SK-MEL-5 (cell line): Measurements from ENCODE around the gene AMH. TPM values are rescaled to one million over a fixed set of nuclear protein-coding genes. Genes with fewer than 3 reads are reported as not detected.

Experiments used
- DNase-seq: peaks from one replicate; pipeline ENCODE4 v3.0.0-alpha.2; 2016; ENCODE audit warnings: low read depth, low spot score
- in situ Hi-C: cut with HindIII; loops from 2 replicates; pipeline ENCODE4 v1.10.0; 2016; ENCODE audit warnings: low sequenced_read_pairs, high pct_unique_total_duplicates, low pct_unique_long_range_greater_than_20kb
- small RNA-seq, 2 experiments: library from RNA; depleted of rRNA; stranded (forward); fragments of <200 nt; gene quantifications; one replicate each; pipeline ENCODE3, GENCODE V24; 2014
- total RNA-seq: library from RNA; depleted of rRNA; stranded (reverse); fragments of >200 nt; shearing (Covaris generic); gene quantifications from 2 replicates; pipeline ENCODE4 v1.2.3, GENCODE V29; 2014; rRNA removed

Gene AMH
- total RNA-seq, 1 experiment from 2014 or later, result 1.5 TPM

DNA sequence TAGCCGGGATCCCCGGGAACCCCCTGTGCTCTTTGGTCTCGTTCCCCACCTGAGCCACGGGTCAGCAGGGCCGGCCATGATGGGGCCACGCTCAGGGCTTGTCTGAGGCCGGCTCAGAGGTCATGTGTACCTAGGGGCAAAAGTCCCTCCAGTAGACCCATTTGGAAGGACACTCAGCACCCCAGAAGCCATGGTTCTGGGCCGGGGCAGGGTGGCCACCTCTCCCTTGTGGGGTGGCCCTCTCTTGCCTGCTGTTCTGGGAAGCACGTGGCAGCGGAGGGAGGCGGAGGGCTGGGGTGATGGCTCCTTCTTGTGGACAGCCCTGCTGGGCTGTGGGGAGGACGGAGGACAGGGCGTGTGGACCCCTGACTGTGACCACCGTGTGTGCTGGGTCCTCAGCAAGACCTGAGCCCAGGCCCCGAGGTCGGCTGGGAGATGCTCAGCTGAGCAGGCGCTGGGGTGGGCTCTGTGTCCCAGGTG is 39.3 kb downstream of the AMH start:
- in situ Hi-C loops, result no loop called here
- no peak for DNase-seq

DNA sequence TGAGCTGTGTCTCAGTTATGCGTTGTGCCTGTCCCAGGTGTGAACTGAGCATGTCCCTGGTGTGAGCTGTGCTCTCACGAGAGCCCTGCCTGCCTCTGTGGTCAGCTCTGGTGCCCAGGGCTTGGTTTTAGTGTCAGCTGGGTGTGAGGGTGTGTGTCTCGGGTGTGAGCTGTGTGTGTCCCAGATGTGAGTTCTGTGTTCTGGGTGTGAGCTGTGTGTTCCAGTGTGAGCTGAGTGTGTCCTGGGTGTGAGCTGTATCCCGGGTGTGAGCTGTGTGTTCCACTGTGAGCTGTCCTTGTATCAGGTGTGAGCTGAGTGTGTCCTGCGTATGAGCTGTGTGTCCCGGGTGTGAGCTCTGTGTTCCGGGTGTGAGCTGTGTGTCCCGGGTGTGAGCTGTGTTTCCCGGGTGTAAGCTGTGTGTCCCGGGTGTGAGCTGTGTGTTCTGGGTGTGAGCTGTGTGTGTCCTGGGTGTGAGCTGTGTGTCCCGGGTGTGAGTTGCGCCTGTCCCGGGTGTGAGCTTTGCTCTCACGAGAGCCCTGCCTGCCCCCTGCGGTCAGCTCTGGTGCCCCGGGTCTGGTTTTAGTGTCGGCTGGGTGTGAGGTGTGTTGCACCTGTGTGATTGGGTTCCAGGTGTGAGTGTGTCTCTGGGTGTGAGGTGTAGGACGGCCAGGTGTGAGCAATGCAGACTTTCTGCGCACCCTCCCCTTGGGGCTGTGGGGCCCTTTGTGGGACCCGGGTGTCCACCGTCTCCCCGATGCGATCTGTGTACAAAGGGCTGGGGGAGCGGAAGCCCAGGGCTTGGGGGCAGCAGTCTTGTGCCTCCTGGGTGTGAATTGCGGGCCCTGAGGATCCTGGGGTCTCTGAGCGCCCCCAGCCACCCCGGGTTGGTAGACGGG is 39.9 kb downstream of the AMH start:
- DNase-seq, result no peak
- in situ Hi-C loops, result no loop called here

DNA sequence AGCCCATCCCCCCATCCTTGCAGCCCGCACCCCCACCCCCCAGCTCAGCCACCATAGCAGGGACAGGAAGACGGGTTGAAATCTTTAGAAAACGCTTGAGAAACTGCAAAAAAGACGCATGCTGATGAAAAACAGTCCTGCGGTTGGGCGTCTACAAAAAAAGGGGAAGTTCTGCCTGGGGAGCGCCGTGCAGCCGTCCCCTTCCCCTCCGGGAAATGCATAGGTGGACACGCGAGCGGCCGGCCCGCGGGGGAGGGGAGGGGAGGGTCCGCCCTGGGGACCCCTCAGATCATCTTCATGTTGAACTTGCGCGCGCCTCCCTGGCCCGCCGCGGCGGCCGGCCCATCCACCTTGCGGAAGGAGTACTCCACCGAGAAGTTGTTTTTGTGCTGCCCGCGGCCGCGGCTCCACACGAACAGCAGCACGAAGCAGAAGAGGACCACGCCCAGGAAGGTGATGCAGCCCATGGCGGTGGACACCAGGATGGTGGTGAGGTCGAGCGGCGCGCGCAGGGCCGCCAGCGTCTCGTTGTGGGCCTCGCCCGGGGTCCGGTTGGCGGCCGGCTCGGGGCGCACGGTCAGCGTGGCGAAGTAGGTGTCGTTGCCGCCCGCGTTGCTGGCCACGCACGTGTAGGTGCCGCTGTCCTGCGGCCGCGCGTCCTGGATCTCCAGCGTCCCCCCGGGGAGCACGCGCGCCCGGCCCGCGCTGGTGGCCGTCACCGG is 40.8 kb downstream of the AMH start:
- DNase-seq, result no peak
- in situ Hi-C loops, result no loop called here

DNA sequence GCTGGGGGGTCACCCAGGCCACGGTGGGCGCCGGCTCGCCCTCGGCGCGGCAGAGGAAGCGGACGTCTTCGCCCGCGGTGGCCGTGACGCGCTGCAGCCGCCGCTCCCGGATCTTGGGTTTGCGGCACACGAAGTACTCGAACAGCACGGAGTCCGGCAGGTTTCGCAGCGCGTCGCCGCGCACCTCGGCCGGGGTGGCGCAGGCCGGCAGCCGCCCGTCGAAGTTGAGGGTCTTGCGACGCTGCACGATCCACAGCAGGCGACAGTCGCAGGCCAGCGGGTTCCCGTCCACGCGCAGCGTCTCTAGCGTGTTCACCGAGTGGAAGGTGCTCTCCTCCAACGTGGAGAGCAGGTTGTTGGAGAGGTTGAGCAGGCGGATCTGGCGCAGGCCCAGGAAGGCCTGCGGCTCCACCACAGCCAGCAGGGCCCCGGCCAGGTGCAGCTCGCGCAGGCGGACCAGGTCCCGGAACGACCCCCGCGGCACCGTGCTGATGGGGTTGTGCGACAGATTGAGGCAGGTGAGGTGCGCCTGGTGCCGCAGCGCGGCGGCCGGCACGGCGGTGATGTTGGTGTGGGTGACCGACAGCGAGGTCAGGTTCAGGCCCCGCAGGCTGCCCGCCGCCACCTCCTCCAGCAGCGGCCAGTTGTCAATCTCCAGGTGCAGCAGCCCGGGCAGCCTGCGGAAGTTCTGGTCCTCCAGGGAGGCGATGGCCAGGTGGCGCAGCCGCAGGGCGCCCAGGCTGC is 41.5 kb downstream of the AMH start:
- in situ Hi-C loops, result no loop called here
- DNase-seq, result no peak

DNA sequence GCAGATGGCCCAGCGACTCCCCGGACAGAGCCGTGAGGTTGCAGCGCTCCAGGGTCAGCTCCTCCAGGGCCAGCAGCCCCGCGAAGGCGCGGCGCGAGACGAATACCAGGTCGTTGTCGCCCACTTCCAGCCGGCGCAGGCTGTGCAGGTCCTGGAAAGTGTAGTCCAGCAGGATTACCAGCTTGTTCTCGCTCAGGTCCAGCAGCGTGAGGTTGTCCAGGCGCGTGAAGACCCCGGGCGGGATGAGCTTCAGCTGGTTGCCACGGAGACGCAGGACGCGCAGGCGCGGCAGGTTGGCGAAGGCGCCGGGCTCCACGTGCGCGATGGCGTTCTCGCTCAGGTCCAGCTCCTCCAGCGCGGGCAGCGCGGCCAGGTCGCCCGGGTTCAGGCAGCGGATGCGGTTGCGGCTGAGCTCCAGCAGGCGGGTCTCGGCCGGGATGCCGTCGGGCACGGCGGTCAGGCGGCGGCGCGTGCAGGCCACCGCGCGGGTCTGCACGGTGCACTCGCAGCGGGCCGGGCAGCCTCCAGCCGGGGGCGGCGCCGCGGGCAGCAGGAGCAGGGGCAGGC is 42.1 kb downstream of the AMH start:
- in situ Hi-C loops, result no loop called here
- no peak for DNase-seq

DNA sequence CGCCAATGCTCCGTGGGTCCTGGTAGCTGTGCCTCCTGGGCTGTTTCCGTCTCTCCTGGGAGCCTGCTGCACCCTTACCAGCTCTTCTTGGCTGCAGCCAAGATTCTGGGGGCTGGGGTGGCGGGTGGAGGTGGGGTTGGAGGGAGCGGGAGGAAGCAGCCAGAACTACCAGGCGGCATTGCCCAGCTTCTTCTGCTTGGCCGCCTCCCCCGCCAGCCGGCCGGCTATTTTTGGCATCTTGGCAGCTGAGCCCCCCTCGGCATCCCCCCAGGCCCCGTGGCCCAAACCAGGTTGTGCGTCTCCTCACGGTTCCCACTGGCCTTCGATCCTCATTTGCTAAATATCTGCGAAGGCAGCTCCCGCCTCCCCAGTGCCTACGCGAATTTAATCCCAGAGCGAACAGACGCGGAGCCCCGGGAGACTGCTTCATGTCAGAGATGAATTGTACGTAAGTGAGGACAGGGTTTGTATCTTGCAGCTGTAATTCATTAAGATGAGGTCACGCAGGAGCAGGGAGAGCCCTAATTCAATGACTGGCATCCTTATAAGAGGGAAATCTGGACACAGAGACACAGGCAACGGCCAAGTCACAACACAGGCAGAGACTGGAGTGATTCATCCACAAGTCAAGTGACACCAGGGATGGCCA is 45.7 kb downstream of the AMH start:
- in situ Hi-C loops, result no loop called here

DNA sequence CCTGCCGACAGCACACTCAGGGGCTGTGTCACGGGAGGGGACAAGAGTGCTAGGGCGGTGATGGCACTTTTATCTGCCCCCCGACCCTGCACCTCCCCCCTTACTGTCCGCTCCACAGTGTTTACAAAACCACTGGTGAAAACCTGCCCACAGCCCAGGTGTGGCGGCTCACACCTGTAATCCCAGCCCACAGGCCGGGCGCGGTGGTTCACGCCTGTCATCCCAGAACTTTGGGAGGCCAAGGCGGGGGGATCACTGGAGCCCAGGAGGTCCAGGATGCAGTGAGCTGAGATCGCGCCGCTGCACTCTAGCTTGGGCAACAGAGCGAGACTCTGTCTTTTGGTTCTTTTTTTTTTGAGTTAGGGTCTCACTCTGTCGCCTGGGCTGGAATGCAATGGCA is 47.0 kb downstream of the AMH start:
- in situ Hi-C loops, result no loop called here
- no peak for DNase-seq

More for the DNA sequence above, 45.7 kb downstream of the AMH start:
- no peak for DNase-seq

DNA sequence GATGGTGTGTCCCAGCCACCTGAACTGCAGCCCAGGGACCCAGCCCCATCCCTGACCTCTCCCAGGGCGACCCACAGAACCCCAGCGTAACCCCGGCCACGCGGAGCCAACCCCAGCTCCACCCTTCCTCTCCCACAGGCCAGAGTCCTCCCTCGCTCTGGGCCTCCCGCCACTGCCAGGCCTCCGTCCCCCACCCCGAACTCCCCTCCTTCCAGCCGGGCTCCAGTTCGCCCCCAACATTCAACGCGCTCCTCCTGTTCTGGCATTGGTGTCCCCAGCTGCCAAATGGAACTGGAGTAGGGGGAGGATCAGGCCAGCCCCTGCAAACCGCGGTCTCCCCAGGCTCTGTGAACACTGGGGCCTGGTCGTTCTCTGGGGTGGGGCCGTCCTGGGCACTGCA is 51.4 kb downstream of the AMH start:
- in situ Hi-C loops, result no loop called here
- no peak for DNase-seq

Small RNAs within 50 kb of the gene (small RNA-seq; reads per million reads assigned to genes)
- gene MIR1227, result 0 reads per million in 2 experiments

Other genes with a start within 250 kb of the AMH start
- 30.2 and 34.5 TPM in 2 replicates for gene BTBD2, start 233.6 kb upstream of the AMH start, total RNA-seq
- 19.1 and 22.2 TPM in 2 replicates for gene MKNK2, start 198.1 kb upstream of the AMH start, total RNA-seq
- 5.0 and 5.1 TPM in 2 replicates for gene MOB3A, start 153.0 kb upstream of the AMH start, total RNA-seq
- gene IZUMO4, start 152.4 kb upstream of the AMH start, total RNA-seq, result 0.40 TPM in 1 of 2 replicates, not detected in the other
- 114 and 131 TPM in 2 replicates for gene AP3D1, start 97.8 kb upstream of the AMH start, total RNA-seq
- gene DOT1L, start 85.4 kb upstream of the AMH start, total RNA-seq, result 2.1 and 3.8 TPM in 2 replicates
- 44.5 and 45.8 TPM in 2 replicates for gene PLEKHJ1, start 13.0 kb upstream of the AMH start, total RNA-seq
- 14.6 and 15.6 TPM in 2 replicates for gene SF3A2, start 12.5 kb upstream of the AMH start, total RNA-seq
- gene JSRP1, start 7.1 kb downstream of the AMH start, total RNA-seq, result 0.19 and 0.29 TPM in 2 replicates
- not detected in 2 replicates for gene PEAK3, start 32.9 kb downstream of the AMH start, total RNA-seq
- 0.08 TPM in 1 of 2 replicates, not detected in the other for gene LINGO3, start 58.8 kb downstream of the AMH start, total RNA-seq
- 121 and 128 TPM in 2 replicates for gene LSM7, start 79.3 kb downstream of the AMH start, total RNA-seq
- 8.2 and 8.8 TPM in 2 replicates for gene SPPL2B, start 79.4 kb downstream of the AMH start, total RNA-seq
- not detected in 2 replicates for gene TMPRSS9, start 110.9 kb downstream of the AMH start, total RNA-seq
- gene TIMM13, start 178.3 kb downstream of the AMH start, total RNA-seq, result 48.9 and 52.3 TPM in 2 replicates
- 52.1 and 52.6 TPM in 2 replicates for gene LMNB2, start 207.6 kb downstream of the AMH start, total RNA-seq
- 4.0 TPM in 2 replicates for gene GADD45B, start 226.8 kb downstream of the AMH start, total RNA-seq